ENCODE results near the gene WDR93. TPM values are rescaled to one million over a fixed set of nuclear protein-coding genes. Genes with fewer than 3 reads are reported as not detected.

Gene WDR93
- total and polyA plus RNA-seq, 4 donors = 0.08 TPM; not detected in 2

DNA sequence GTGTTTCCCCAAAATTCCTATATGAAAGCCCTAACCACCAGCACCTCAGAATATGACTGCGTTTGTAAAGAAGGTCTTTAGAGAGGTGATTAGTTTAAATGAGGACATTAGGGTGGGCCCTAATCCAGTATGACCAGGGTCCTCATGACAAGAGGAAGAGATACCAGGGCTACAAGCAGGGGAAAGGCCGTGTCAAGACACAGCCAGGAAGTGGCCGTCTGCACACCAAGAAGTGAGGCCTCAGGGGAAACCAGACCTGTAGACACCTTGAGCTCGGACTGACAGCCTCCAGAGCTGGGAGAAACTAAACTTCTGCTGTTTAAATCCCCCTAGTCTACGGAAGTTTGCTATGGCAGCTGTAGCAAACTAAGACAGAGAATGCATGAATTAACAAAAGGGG, 49.6 kb upstream of the WDR93 start:
- TF ChIP-seq YY1 (IDR thresholded peaks at IDR 0.05) (no peak), SP1 (IDR thresholded peaks at IDR 0.05) (no peak), EGR1 (IDR thresholded peaks at IDR 0.05; ENCODE audit: low read depth in 2 of 2) (no peak), HNF4G (IDR thresholded peaks at IDR 0.05) (no peak), TAF1 (conservative IDR thresholded peaks at IDR 0.05) (no peak), HNF4A (conservative IDR thresholded peaks at IDR 0.05) (no peak)
- TF ChIP-seq, protein P1, sequence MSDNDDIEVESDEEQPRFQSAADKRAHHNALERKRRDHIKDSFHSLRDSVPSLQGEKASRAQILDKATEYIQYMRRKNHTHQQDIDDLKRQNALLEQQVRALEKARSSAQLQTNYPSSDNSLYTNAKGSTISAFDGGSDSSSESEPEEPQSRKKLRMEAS (IDR thresholded peaks at IDR 0.05) = no peak
- TF ChIP-seq, protein P2, sequence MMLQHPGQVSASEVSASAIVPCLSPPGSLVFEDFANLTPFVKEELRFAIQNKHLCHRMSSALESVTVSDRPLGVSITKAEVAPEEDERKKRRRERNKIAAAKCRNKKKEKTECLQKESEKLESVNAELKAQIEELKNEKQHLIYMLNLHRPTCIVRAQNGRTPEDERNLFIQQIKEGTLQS (IDR thresholded peaks at IDR 0.05) = no peak
- 88% methylated on average over 5 of the region's 5 CpGs for WGBS
- DNase-seq (ENCODE audit: low spot score) = no peak
- Histone ChIP-seq H3K9me3 (ENCODE audit: control insufficient read depth in 4 of 4, low read length in 3 of 4) (no peaks in the 10 kb centered on the region), H3K36me3 (ENCODE audit: control insufficient read depth in 4 of 4, insufficient read depth in 3 of 4, low read depth in 1 of 4, low read length in 3 of 4) (no peaks in the 10 kb centered on the region), H3K27me3 (ENCODE audit: control insufficient read depth in 4 of 4, insufficient read depth in 4 of 4, low read length in 3 of 4) (no peaks in the 10 kb centered on the region), H3K9ac (ENCODE audit: low read depth in 1 of 2, low read length in 2 of 2) (no peak overlapping the region), H3K4me1 (ENCODE audit: control insufficient read depth in 4 of 4, insufficient read depth in 4 of 4, low read length in 3 of 4) (peaks cover 0 to 4% (median 0%) of the 10 kb centered on the region in 4 donors), H3K4me3 (ENCODE audit: low read depth in 1 of 3, low read length in 3 of 3) (no peak overlapping the region), H3K27ac (ENCODE audit: low read depth in 1 of 2, low read length in 2 of 2) (no peak overlapping the region)

DNA sequence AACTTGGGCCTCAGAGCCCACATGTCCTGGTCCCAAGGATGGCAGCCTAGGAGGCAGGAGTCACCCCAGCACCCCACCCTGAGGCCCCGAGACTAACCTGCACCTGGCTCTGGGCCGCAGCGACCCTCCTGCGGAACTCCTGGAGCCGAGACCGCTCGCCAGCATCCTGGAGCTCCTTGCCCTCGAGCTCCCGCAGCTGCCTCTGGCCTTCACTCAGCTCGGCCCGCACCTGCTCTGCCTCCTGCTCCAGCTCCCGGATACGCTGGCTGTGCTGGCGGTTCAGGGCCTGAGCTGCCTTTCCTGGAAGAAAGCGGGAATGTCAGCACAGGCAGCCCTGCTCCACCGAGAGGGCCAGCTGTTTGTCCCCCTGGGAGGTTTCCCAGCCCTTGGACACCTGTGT, 48.5 kb upstream of the WDR93 start:
- TF ChIP-seq HNF4G (IDR thresholded peaks at IDR 0.05) = no peak
- no peak for TF ChIP-seq FOXA1 (IDR thresholded peaks at IDR 0.05)
- no peak for TF ChIP-seq RAD21 (IDR thresholded peaks at IDR 0.05)
- no peak for TF ChIP-seq NR2F2 (IDR thresholded peaks at IDR 0.05)
- no peak for TF ChIP-seq RXRA (IDR thresholded peaks at IDR 0.05)
- no peak for TF ChIP-seq HNF4A (conservative IDR thresholded peaks at IDR 0.05)
- no peak for TF ChIP-seq EGR1 (IDR thresholded peaks at IDR 0.05; ENCODE audit: low read depth in 2 of 2)
- TF ChIP-seq, protein P1 (IDR thresholded peaks at IDR 0.05) = no peak
- TF ChIP-seq FOXA2 (IDR thresholded peaks at IDR 0.05) = no peak
- TF ChIP-seq, protein P3, sequence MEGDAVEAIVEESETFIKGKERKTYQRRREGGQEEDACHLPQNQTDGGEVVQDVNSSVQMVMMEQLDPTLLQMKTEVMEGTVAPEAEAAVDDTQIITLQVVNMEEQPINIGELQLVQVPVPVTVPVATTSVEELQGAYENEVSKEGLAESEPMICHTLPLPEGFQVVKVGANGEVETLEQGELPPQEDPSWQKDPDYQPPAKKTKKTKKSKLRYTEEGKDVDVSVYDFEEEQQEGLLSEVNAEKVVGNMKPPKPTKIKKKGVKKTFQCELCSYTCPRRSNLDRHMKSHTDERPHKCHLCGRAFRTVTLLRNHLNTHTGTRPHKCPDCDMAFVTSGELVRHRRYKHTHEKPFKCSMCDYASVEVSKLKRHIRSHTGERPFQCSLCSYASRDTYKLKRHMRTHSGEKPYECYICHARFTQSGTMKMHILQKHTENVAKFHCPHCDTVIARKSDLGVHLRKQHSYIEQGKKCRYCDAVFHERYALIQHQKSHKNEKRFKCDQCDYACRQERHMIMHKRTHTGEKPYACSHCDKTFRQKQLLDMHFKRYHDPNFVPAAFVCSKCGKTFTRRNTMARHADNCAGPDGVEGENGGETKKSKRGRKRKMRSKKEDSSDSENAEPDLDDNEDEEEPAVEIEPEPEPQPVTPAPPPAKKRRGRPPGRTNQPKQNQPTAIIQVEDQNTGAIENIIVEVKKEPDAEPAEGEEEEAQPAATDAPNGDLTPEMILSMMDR (IDR thresholded peaks at IDR 0.05; ENCODE audit: low read depth, low read length, missing input control) = no peak
- TF ChIP-seq, protein P2 (IDR thresholded peaks at IDR 0.05) = no peak
- TF ChIP-seq JUND (IDR thresholded peaks at IDR 0.05) = no peak
- TF ChIP-seq, protein P4, sequence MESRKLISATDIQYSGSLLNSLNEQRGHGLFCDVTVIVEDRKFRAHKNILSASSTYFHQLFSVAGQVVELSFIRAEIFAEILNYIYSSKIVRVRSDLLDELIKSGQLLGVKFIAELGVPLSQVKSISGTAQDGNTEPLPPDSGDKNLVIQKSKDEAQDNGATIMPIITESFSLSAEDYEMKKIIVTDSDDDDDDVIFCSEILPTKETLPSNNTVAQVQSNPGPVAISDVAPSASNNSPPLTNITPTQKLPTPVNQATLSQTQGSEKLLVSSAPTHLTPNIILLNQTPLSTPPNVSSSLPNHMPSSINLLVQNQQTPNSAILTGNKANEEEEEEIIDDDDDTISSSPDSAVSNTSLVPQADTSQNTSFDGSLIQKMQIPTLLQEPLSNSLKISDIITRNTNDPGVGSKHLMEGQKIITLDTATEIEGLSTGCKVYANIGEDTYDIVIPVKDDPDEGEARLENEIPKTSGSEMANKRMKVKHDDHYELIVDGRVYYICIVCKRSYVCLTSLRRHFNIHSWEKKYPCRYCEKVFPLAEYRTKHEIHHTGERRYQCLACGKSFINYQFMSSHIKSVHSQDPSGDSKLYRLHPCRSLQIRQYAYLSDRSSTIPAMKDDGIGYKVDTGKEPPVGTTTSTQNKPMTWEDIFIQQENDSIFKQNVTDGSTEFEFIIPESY (IDR thresholded peaks at IDR 0.05) = no peak
- no peak for TF ChIP-seq TAF1 (conservative IDR thresholded peaks at IDR 0.05)
- no peak for TF ChIP-seq SP1 (IDR thresholded peaks at IDR 0.05)
- TF ChIP-seq YY1 (IDR thresholded peaks at IDR 0.05) = no peak
- Histone ChIP-seq H3K9ac (ENCODE audit: low read depth in 1 of 2, low read length in 2 of 2) (no peak overlapping the region), H3K9me3 (ENCODE audit: control insufficient read depth in 4 of 4, low read length in 3 of 4) (no peaks in the 10 kb centered on the region), H3K4me1 (ENCODE audit: control insufficient read depth in 4 of 4, insufficient read depth in 4 of 4, low read length in 3 of 4) (peaks cover 0 to 4% (median 2%) of the 10 kb centered on the region in 4 donors), H3K27ac (ENCODE audit: low read depth in 1 of 2, low read length in 2 of 2) (no peak overlapping the region), H3K4me3 (ENCODE audit: low read depth in 1 of 3, low read length in 3 of 3) (no peak overlapping the region), H3K27me3 (ENCODE audit: control insufficient read depth in 4 of 4, insufficient read depth in 4 of 4, low read length in 3 of 4) (no peaks in the 10 kb centered on the region), H3K36me3 (ENCODE audit: control insufficient read depth in 4 of 4, insufficient read depth in 3 of 4, low read depth in 1 of 4, low read length in 3 of 4) (no peaks in the 10 kb centered on the region)
- no peak for DNase-seq (ENCODE audit: low spot score)
- 86% methylated on average over 16 of the region's 16 CpGs for WGBS
